Inflammatory macrophage (primary cell): ENCODE measurements around the gene FAM13A.

ENCODE experiments used
- DNase-seq, 2 donors: peaks; one replicate each; pipeline ENCODE4 v3.0.0-alpha.2; 2020 to 2022

FAM13A gene

GRCh38 chr4:88831031-88831430, 226.0 kb downstream of the FAM13A start:
- DNase-seq, result no peak

- DNase-seq, result no peak
Observed at GRCh38 chr4:88830598-88830997, 226.4 kb downstream of the FAM13A start.

DNA sequence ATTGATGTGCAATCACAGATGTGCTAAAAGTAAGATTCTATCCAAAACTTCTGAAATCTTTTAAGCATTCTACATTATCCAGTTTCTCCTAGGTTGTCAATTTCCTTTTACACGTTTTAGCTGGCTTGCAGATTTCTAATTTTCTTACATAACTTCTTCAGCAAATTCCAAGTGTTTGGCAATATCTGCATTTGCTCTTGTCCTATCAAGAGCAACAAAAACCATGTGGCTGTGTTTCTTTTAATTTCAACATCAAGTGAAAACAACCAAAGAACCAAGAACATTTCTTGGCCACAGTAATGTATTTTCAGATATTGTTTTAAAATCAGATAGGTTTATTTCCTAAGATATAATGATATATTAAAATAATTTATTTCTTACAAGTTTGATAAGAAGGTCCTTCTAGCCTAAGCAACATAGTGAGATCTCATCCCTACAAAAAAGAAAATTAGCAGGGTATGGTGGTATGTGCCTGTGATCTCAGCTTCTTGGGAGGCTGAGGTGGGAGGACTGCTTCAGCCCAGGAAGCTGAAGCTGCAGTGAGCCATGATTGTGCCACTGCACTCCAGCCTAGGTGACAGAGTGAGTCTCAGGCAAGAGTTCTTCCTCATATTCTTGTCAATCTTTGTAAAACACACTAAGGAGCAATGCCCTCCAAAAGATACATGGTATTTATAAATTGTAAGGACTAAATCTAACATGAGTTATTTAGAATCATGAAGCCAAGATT, 228.0 kb downstream of the FAM13A start:
- DNase-seq, result peak; percentile 47 to 72

- DNase-seq, result no peak
Observed at GRCh38 chr4:88827442-88827841, 229.5 kb downstream of the FAM13A start.

DNA sequence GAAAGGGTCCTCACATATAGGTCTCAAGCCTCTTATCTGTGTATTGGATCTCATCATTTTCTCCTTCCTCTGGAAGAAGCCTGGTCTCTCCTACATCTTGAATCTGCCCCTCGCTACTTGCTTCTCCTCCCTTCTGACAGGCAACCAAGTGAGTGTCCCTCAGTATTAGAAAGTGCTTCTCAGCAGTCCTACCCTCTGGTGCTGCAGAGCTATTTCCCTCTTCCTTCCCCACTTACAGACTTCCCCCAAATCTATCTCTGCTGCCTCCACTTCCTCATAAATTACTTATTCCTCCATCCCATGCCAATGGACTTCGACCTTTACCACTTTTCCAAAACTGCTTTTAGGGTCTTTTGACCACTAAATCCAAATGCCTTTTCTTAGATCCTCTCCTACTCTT, 230.2 kb downstream of the FAM13A start:
- peak; percentile 39 to 50 for DNase-seq

DNA sequence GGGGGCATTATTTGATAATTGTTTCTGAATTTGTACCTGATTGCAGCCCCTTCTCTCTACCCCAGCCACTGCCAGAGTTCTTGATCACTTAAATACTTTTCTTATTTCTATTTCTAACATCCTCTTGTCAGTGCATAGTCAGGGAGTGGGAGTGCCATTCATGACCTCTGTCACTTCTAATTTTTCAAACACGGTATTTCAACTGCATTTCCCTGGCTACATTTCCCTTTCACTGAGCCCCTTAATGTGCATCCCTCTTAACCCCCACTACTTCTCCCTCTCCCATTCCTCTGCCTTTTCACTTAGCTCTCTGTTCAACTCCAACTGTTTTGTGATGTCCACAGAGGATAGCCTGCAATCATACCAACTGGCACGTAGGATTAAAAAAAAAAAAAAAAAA, 231.1 kb downstream of the FAM13A start:
- no peak for DNase-seq

DNA sequence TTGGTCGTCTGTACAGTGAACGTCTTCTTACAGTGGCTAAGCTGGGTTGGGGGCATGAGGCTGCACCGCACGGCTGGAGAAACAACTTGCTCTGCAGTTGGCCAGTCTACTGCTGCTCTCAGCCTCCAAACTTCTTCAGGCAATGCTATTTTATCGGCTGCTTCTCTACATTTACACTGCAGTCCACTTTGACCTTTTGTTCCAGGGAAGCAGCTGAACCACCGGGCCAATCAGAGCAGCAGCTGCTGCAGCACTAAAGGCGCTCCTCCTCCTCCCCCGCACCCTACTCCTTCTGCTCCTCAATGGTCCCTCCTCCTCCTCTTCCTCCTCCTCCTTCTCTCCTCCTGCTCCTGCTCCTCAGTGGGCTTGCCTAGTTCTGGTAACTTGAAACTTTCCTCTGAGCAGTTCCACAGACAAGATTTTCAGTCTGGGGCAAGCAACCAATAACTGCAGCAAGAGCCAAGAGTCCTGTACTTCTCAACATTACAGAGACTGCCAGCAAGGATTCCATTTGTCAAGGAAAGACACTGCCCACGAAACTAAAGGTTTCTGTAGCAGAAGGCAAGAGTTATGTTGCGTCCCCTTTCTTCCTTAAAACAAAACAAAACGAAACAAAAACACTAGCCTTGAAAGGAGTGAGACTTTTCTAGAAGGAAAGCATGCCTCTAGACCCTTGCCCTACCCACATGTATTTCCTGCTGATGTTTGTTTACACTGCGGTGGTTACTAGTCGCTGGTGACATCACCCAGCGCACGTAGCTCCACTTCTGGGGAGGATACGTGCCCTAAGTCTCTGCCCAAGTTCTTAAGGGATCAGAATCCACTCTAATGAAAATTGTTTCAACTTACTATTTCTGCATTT, 233.7 kb downstream of the FAM13A start:
- peak; percentile 86 to 90 for DNase-seq

- no peak for DNase-seq
Observed at GRCh38 chr4:88822034-88822789, 234.8 kb downstream of the FAM13A start.

GRCh38 chr4:88821522-88821921, 235.5 kb downstream of the FAM13A start:
- peak in 1 of 2 donors; percentile 6 for DNase-seq

DNA sequence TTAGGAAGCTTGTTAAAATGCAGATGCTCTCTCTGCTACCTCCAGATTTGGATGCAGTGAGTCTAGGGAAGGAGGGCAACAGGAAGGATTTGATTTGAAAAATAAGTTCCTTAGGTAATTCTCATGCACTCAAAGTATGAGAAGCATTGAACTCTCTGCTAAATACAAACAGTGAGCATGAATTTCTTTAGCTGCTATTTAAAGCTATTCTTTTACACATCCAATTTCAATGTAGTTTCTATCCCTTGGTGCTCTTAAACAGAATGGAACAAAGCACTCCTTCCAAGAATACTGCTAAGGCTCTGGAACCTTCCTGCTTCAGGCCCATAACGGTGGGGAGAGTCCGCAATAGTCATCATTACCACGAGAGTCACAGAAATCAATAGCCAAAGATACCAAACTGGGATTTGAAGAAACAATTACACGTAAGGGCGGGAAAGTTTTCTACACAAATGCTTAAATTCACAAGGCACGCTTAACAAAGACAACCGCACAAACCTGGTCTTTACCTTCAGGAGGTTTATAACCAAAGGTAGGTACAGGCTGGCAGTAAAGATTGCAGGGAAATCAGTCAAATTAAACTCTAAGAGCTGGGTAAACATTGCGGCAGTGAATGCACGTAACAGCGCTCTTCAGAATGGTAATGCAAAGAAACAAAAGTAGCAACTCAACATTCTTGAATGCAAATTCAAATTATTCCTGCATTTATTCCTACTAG, 236.1 kb downstream of the FAM13A start:
- DNase-seq, result no peak

GRCh38 chr4:88819818-88820697, 236.9 kb downstream of the FAM13A start:
- DNase-seq, result no peak

GRCh38 chr4:88818631-88819470, 238.1 kb downstream of the FAM13A start:
- peak; percentile 29 to 37 for DNase-seq

DNA sequence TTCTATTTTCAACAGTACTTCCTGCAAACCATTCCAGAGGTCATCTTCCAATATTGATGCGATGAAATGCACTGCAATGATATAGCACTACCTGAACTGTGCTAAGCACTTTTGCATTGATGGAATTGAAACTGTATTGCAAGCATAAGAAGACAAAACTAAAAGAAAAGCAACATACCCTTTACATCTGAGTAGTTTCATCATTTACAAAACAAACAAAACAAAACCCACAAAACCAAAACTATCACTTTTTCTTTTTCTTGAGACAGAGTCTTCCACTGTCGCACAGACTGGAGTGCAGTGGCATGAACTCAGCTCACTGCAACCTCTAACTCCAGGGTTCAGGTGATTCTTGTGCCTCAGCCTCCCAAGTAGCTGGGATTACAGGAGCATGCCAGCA, 239.2 kb downstream of the FAM13A start:
- no peak for DNase-seq

GRCh38 chr4:88816360-88816759, 240.6 kb downstream of the FAM13A start:
- no peak for DNase-seq

GRCh38 chr4:88814043-88814617, 242.9 kb downstream of the FAM13A start:
- no peak for DNase-seq

GRCh38 chr4:88813013-88813412, 244.0 kb downstream of the FAM13A start:
- no peak for DNase-seq

DNA sequence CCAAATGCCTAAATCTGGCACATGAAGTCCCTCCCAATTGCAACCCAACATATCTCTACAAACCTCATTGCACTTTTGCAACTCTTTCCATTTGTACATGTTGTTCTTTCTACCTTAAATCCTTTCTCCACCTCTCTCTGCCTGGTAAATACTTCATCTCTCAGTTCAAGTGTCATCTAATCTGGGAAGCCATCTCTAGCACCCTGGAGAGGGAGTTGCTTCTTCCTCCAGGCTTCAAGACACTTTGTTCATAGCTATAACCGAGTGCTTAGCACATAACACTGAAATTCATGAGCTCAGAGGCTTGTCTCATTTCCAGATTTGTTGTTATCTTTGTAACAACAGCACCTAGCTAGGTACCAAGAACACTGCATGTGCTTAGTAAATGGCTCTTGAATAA, 244.6 kb downstream of the FAM13A start:
- no peak for DNase-seq

- no peak for DNase-seq
Observed at GRCh38 chr4:88811904-88812303, 245.1 kb downstream of the FAM13A start.

DNA sequence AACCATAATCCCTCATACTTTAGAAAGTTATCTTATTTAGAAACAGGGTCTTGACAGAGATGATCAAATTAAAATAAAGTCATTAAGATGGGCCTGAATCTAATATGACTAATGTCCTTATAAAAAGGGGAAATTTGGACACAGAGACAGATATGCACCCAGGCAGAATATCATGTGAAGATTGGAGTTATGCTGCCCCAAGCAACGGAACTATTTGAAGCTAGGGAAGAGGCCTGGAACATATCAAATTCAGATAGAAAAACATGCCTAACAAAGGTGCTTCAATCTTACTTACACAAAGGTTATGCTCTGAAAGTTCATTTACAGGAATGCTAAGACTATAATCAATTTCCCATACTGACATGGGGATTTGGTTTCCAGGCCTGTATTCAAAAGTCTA, 246.7 kb downstream of the FAM13A start:
- no peak for DNase-seq

- no peak for DNase-seq
Observed at GRCh38 chr4:88809576-88810219, 247.3 kb downstream of the FAM13A start.
